HCT116 (cell line): ENCODE measurements around the gene MAP2K3. TPM values are rescaled to one million over a fixed set of nuclear protein-coding genes. Genes with fewer than 3 reads are reported as not detected.

ENCODE experiments used
- ATAC-seq: fragments of 200-7000 bp; cut with Tn5 transposase; 2 replicates; pipeline ENCODE4 v1.9.1; 2020; ENCODE audit warnings: mild to moderate bottlenecking, moderate library complexity
- BruUV-seq: library from RNA; stranded (reverse); fragments of 400-500 nt; replicated peaks from 2 replicates; lab custom pipeline; 2021; lab: Mats Ljungman, UMichigan
- CTCF ChIA-PET: fragments of 300-600 bp; sonication (Branson Sonifier 250); formaldehyde crosslinking; loops from one replicate; lab custom pipeline; 2021; ENCODE audit warnings: antibody characterized with exemption; lab: Charles Lee
- POLR2A ChIA-PET: fragments of 300-600, 350-600 bp; sonication (Branson Sonifier 250); formaldehyde crosslinking; loops from one replicate; lab custom pipeline; 2021; ENCODE audit warnings: antibody characterized with exemption; lab: Charles Lee
- RAD21 ChIA-PET, 2 experiments: fragments of 300-600 bp; sonication (Branson Sonifier 250); formaldehyde crosslinking; loops; one replicate each; lab custom pipeline; 2023; ENCODE audit warnings: low total read pairs in 2 of 2; ENCODE audit not compliant: uncharacterized antibody in 2 of 2, unreplicated experiment in 2 of 2, low non-redundant PET in 1 of 2; lab: Charles Lee
- DNase-seq: peaks from one replicate; pipeline ENCODE4 v3.0.0-alpha.2; 2010; ENCODE audit warnings: low read depth, low spot score
- H2AFZ ChIP-seq: fragments of 200-600 bp; shearing (Covaris generic), sonication (generic); 2 replicates; pipeline ENCODE4 v1.6.1; 2017; ENCODE audit warnings: low read depth, mixed run types, mixed read lengths, antibody characterized with exemption, low read length; ENCODE audit not compliant: poor library complexity, severe bottlenecking
- H3K27ac ChIP-seq: 2 replicates; pipeline ENCODE4 v1.5.1; 2012; ENCODE audit warnings: low read depth, low read length
- H3K27me3 ChIP-seq: fragments of 200-600 bp; sonication (generic); 2 replicates; pipeline ENCODE4 v1.6.1; 2016; ENCODE audit warnings: mixed run types, low read length, mixed read lengths; ENCODE audit not compliant: insufficient read depth
- H3K36me3 ChIP-seq, 2 experiments: fragments of 200-500 bp in 1 of 2; fragments of 200-600 bp in 1 of 2; sonication (Bioruptor generic) in 1 of 2; sonication (generic) in 1 of 2; 2 replicates each; pipeline versions ENCODE4 v1.5.1 to v1.6.1; 2014 to 2016; ENCODE audit warnings: low read length in 2 of 2, inconsistent platforms in 1 of 2, mixed read lengths in 1 of 2, mixed run types in 1 of 2; ENCODE audit not compliant: insufficient read depth in 2 of 2, control insufficient read depth in 1 of 2
- H3K4me1 ChIP-seq, 2 experiments: fragments of 200-600 bp in 1 of 2; sonication (generic) in 1 of 2; 2 replicates each; pipeline versions ENCODE4 v1.5.1 to v1.6.1; 2012 to 2017; ENCODE audit warnings: low read length in 2 of 2, inconsistent platforms in 1 of 2, mild to moderate bottlenecking in 1 of 2, mixed read lengths in 1 of 2, mixed run types in 1 of 2, moderate library complexity in 1 of 2; ENCODE audit not compliant: insufficient read depth in 2 of 2, control insufficient read depth in 1 of 2
- H3K4me2 ChIP-seq: fragments of 200-600 bp; sonication (generic); 2 replicates; pipeline ENCODE4 v1.6.1; 2017; ENCODE audit warnings: mixed run types, low read length, mixed read lengths
- H3K4me3 ChIP-seq, 2 experiments: fragments of 200-600 bp in 1 of 2; sonication (generic) in 1 of 2; replicated peaks in 1 of 2; 2 replicates each; pipeline ENCODE4 v1.5.1; 2011 to 2016; ENCODE audit warnings: low read length in 2 of 2, control low read depth in 1 of 2, low read depth in 1 of 2, mild to moderate bottlenecking in 1 of 2, mixed read lengths in 1 of 2, mixed run types in 1 of 2
- H3K79me2 ChIP-seq: fragments of 200-600 bp; sonication (generic); 2 replicates; pipeline ENCODE4 v1.6.1; 2017; ENCODE audit warnings: mild to moderate bottlenecking, mixed run types, low read length, moderate library complexity, mixed read lengths; ENCODE audit not compliant: insufficient read depth
- H3K9ac ChIP-seq: fragments of 200-600 bp; sonication (generic); 2 replicates; pipeline ENCODE4 v1.6.1; 2016; ENCODE audit warnings: low read length, mixed read lengths
- H3K9me2 ChIP-seq: fragments of 200-600 bp; sonication (generic), shearing (Covaris generic); 2 replicates; pipeline ENCODE4 v1.6.1; 2017; ENCODE audit warnings: mixed run types, mild to moderate bottlenecking, moderate library complexity; ENCODE audit not compliant: insufficient read depth
- H3K9me3 ChIP-seq, 2 experiments: fragments of 200-500 bp in 1 of 2; fragments of 200-600 bp in 1 of 2; sonication (Bioruptor generic) in 1 of 2; sonication (generic) in 1 of 2; 2 replicates each; pipeline ENCODE4 v1.6.1; 2014 to 2017; ENCODE audit warnings: low read length in 2 of 2, mixed read lengths in 2 of 2, inconsistent platforms in 1 of 2, low read depth in 1 of 2, mild to moderate bottlenecking in 1 of 2, mixed run types in 1 of 2, moderate library complexity in 1 of 2; ENCODE audit not compliant: control insufficient read depth in 1 of 2, insufficient read depth in 1 of 2
- H4K20me1 ChIP-seq: fragments of 200-600 bp; sonication (generic), shearing (Covaris generic); 2 replicates; pipeline ENCODE4 v1.6.1; 2017; ENCODE audit warnings: mixed run types, mild to moderate bottlenecking, moderate library complexity; ENCODE audit not compliant: insufficient read depth
- CBX3 ChIP-seq: IDR thresholded peaks from 2 replicates; pipeline ENCODE4 v1.6.1; 2012; ENCODE audit warnings: low read depth
- EGR1 ChIP-seq: IDR thresholded peaks from 2 replicates; pipeline ENCODE4 v1.6.1; 2012; ENCODE audit warnings: low read depth
- ELF1 ChIP-seq: IDR thresholded peaks from 2 replicates; pipeline ENCODE4 v1.6.1; 2012; ENCODE audit warnings: low read depth, borderline replicate concordance
- EZH2 ChIP-seq: fragments of 200-600 bp; sonication (generic); IDR thresholded peaks from 2 replicates; pipeline ENCODE4 v1.6.1; 2017; ENCODE audit warnings: antibody characterized with exemption, mixed run types
- FOSL1 ChIP-seq: IDR thresholded peaks from 2 replicates; pipeline ENCODE4 v1.6.1; 2012; ENCODE audit warnings: low read depth
- JUND ChIP-seq: IDR thresholded peaks from 2 replicates; pipeline ENCODE4 v1.6.1; 2012
- POLR2A ChIP-seq: IDR thresholded peaks from 2 replicates; pipeline ENCODE4 v1.7.0; 2011; ENCODE audit warnings: borderline replicate concordance; ENCODE audit not compliant: insufficient read depth, insufficient read length; ENCODE audit errors: extremely low read depth
- SRF ChIP-seq: IDR thresholded peaks from 2 replicates; pipeline ENCODE4 v1.6.1; 2012; ENCODE audit warnings: low read depth
- TCF7L2 ChIP-seq: IDR thresholded peaks from 2 replicates; pipeline ENCODE4 v1.7.0; 2011; ENCODE audit warnings: borderline replicate concordance, inconsistent platforms; ENCODE audit not compliant: insufficient read depth, insufficient read length; ENCODE audit errors: extremely low read depth
- YY1 ChIP-seq: IDR thresholded peaks from 2 replicates; pipeline ENCODE4 v1.6.1; 2011; ENCODE audit warnings: low read length, low read depth, moderate library complexity, mild to moderate bottlenecking; ENCODE audit not compliant: insufficient replicate concordance; ENCODE audit errors: extremely low read depth
- ZNF274 ChIP-seq: fragments of 200-500 bp; sonication (Bioruptor generic); IDR thresholded peaks from 2 replicates; pipeline ENCODE4 v1.6.1; 2014; ENCODE audit warnings: mild to moderate bottlenecking, low read depth, low read length, inconsistent platforms
- intact Hi-C: fragments of 100-400 bp; cut with micrococcal nuclease; formaldehyde crosslinking; loops from 2 replicates; pipeline ENCODE4 v1.10.0; 2022
- total RNA-seq: library from RNA; stranded (reverse); gene quantifications from one replicate; pipeline ENCODE4 v1.2.1, GENCODE V29; 2021; ENCODE audit not compliant: unreplicated experiment
- TF ChIP-seq, protein P1 (sequence below): IDR thresholded peaks from 2 replicates; pipeline ENCODE4 v1.6.1; 2012
- TF ChIP-seq, protein P2 (sequence below): IDR thresholded peaks from 2 replicates; pipeline ENCODE4 v1.6.1; 2012
- TF ChIP-seq, protein P3 (sequence below), 3 experiments: fragments of 200-600 bp in 1 of 3; sonication (generic) in 1 of 3; IDR thresholded peaks in 2 of 3; conservative IDR thresholded peaks in 1 of 3; 2 replicates each; pipeline ENCODE4 v1.5.1; 2012 to 2017; ENCODE audit warnings: low read depth in 2 of 3, low read length in 2 of 3, antibody characterized with exemption in 1 of 3, borderline replicate concordance in 1 of 3, control low read depth in 1 of 3, mild to moderate bottlenecking in 1 of 3, mixed read lengths in 1 of 3, mixed run types in 1 of 3, moderate library complexity in 1 of 3; ENCODE audit not compliant: insufficient read depth in 1 of 3

The MAP2K3 gene
- total RNA-seq, 1 experiment from 2014 or later, result 96.7 TPM

DNA sequence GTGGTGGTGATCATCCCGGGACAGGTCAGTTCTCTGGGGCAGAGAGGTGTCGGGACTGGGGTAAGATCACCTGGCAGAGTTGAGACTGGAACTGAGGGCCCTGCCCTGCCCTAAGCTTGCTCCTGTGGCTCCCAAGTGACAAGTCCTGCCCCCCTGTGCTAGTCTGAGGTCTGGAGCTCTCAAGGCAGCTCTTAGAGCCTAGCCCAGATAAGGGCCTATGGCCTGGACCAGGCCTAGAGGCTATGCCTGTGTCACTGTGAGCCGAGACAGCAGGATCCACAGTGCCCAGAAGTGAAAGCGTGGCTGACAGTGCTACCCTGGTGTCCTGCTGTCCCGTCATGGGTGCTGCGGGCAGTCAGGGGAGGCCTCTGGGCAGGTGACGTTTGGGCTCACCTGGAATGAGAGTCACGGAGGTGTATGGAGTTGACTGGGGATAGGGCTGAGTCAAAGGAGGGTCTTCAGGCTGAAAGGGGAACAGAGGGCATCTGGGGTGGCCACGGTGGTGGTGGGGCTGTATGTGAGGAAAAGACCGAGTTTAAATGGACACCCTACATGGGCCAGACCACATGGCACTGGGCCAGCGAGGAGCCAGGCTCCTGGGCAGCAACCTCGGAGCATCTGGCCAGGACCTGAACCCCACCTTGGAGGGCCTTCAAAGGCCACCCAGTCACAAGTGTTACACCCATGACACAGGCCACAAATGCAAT is 36.8 kb upstream of the MAP2K3 start:
- RAD21 ChIA-PET, result no interaction called here
- Histone ChIP-seq H3K27ac (no peak overlapping the region), H3K4me3 (no peak overlapping the region), H3K9me2 (no peaks in the 10 kb centered on the region), H2AFZ (no peak overlapping the region), H3K4me1 (peaks cover 5 to 21% of the 10 kb centered on the region in 2 experiments; a peak in 3 of 4 replicates), H3K36me3 (no peaks in the 10 kb centered on the region), H3K27me3 (no peaks in the 10 kb centered on the region), H3K4me2 (no peak overlapping the region), H3K9ac (no peak overlapping the region), H3K79me2 (no peaks in the 10 kb centered on the region), H3K9me3 (no peaks in the 10 kb centered on the region), H4K20me1 (no peaks in the 10 kb centered on the region)
- intact Hi-C loops, result no loop called here
- POLR2A ChIA-PET, result no interaction called here
- no TSS peak for BruUV-seq
- TF ChIP-seq YY1 (no peak), FOSL1 (no peak), EGR1 (no peak)
- TF ChIP-seq, protein P1, sequence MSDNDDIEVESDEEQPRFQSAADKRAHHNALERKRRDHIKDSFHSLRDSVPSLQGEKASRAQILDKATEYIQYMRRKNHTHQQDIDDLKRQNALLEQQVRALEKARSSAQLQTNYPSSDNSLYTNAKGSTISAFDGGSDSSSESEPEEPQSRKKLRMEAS, result no peak
- TF ChIP-seq, protein P2, sequence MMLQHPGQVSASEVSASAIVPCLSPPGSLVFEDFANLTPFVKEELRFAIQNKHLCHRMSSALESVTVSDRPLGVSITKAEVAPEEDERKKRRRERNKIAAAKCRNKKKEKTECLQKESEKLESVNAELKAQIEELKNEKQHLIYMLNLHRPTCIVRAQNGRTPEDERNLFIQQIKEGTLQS, result no peak
- CTCF ChIA-PET, result no interaction called here
- no peak for DNase-seq
- ATAC-seq, result no peak

DNA sequence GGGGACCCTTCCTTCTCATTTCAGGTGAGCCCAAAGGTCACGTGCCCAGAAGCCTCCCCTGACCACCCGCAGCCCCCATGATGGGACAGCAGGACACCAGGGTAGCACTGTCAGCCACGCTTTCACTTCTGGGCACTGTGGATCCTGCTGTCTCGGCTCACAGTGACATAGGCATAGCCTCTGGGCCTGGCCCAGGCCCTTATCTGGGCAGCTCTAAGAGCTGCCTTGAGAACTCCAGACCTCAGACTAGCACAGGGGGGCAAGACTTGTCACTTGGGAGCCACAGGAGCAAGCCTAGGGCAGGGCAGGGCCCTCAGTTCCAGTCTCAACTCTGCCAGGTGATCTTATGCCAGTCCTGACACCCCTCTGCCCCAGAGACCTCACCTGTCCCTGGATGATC is 36.0 kb upstream of the MAP2K3 start:
- Histone ChIP-seq H3K4me3 (no peak overlapping the region), H3K79me2 (no peaks in the 10 kb centered on the region), H3K9ac (no peak overlapping the region), H3K27me3 (no peaks in the 10 kb centered on the region), H2AFZ (no peak overlapping the region), H3K9me2 (no peaks in the 10 kb centered on the region), H3K9me3 (no peaks in the 10 kb centered on the region), H3K27ac (no peak overlapping the region), H4K20me1 (no peaks in the 10 kb centered on the region), H3K4me2 (no peak overlapping the region), H3K36me3 (no peaks in the 10 kb centered on the region), H3K4me1 (peaks cover 5 to 22% of the 10 kb centered on the region in 2 experiments)
- ATAC-seq (no peak), DNase-seq (no peak)
- ChIA-PET POLR2A (no interaction called here), CTCF (no interaction called here), RAD21 (no interaction called here)
- TF ChIP-seq, protein P3, sequence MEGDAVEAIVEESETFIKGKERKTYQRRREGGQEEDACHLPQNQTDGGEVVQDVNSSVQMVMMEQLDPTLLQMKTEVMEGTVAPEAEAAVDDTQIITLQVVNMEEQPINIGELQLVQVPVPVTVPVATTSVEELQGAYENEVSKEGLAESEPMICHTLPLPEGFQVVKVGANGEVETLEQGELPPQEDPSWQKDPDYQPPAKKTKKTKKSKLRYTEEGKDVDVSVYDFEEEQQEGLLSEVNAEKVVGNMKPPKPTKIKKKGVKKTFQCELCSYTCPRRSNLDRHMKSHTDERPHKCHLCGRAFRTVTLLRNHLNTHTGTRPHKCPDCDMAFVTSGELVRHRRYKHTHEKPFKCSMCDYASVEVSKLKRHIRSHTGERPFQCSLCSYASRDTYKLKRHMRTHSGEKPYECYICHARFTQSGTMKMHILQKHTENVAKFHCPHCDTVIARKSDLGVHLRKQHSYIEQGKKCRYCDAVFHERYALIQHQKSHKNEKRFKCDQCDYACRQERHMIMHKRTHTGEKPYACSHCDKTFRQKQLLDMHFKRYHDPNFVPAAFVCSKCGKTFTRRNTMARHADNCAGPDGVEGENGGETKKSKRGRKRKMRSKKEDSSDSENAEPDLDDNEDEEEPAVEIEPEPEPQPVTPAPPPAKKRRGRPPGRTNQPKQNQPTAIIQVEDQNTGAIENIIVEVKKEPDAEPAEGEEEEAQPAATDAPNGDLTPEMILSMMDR (IDR thresholded peaks at IDR 0.05 in 2 of 3, conservative IDR thresholded peaks at IDR 0.05 in 1 of 3; ENCODE audit: borderline replicate concordance in 1 of 3, insufficient read depth in 1 of 3, low read depth in 2 of 3, low read length in 2 of 3), result no peak
- TF ChIP-seq ZNF274 (no peak), ELF1 (no peak), POLR2A (no peak), JUND (no peak), EZH2 (no peak), CBX3 (no peak), YY1 (no peak), TCF7L2 (no peak), SRF (no peak)
- TF ChIP-seq, protein P2, result no peak
- TF ChIP-seq, protein P1, result no peak
- intact Hi-C loops, result no loop called here
- no TSS peak for BruUV-seq
